Prostate gland (tissue), 2 donors: ENCODE data around the gene SPAG6.

Source experiments
- POLR2A ChIP-seq: fragments of 450-650 bp; IDR thresholded peaks from one replicate; pipeline ENCODE4 v1.6.1; 2016; ENCODE audit warnings: antibody characterized with exemption, mild to moderate bottlenecking
- POLR2AphosphoS5 ChIP-seq: sonication (generic); formaldehyde crosslinking; IDR thresholded peaks from one replicate; pipeline ENCODE4 v1.6.1; 2017; ENCODE audit warnings: antibody characterized with exemption
- TF ChIP-seq, protein P1 (sequence below), 4 experiments: fragments of 200-600 bp in 2 of 4; fragments of 450-650 bp in 2 of 4; sonication (generic) in 2 of 4; IDR thresholded peaks; 1 replicate in 3 of 4; 2 replicates in 1 of 4; pipeline ENCODE4 v1.5.1; 2016 to 2019; ENCODE audit warnings: antibody characterized with exemption in 4 of 4, mild to moderate bottlenecking in 2 of 4, moderate library complexity in 2 of 4

GRCh38 chr10:22315455-22316285 lies 29.6 kb upstream of the SPAG6 start:
- TF ChIP-seq POLR2A, result no peak
- no peak for TF ChIP-seq POLR2AphosphoS5
- TF ChIP-seq, protein P1, sequence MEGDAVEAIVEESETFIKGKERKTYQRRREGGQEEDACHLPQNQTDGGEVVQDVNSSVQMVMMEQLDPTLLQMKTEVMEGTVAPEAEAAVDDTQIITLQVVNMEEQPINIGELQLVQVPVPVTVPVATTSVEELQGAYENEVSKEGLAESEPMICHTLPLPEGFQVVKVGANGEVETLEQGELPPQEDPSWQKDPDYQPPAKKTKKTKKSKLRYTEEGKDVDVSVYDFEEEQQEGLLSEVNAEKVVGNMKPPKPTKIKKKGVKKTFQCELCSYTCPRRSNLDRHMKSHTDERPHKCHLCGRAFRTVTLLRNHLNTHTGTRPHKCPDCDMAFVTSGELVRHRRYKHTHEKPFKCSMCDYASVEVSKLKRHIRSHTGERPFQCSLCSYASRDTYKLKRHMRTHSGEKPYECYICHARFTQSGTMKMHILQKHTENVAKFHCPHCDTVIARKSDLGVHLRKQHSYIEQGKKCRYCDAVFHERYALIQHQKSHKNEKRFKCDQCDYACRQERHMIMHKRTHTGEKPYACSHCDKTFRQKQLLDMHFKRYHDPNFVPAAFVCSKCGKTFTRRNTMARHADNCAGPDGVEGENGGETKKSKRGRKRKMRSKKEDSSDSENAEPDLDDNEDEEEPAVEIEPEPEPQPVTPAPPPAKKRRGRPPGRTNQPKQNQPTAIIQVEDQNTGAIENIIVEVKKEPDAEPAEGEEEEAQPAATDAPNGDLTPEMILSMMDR (IDR thresholded peaks at IDR 0.05), result peak in 1 of 4 experiments; percentile 13
